HG02884 (cell line): ENCODE results near the gene PMPCA.

ENCODE experiments used
- ATAC-seq: cut with Tn5 transposase; IDR thresholded peaks from one replicate; pipeline ENCODE4 v1.9.1; 2021; ENCODE audit warnings: mild to moderate bottlenecking, moderate library complexity; ENCODE audit not compliant: unreplicated experiment

Gene PMPCA

GRCh38 chr9:136453326-136453725, 42.9 kb downstream of the PMPCA start:
- ATAC-seq: no peak

GRCh38 chr9:136454026-136454796, 43.8 kb downstream of the PMPCA start:
- no peak for ATAC-seq

- no peak for ATAC-seq
These were observed 44.9 kb downstream of the PMPCA start for GRCh38 chr9:136455043-136456002.

- ATAC-seq: no peak
These were observed 45.8 kb downstream of the PMPCA start for GRCh38 chr9:136456258-136456657.

- no peak for ATAC-seq
These were observed 46.9 kb downstream of the PMPCA start for GRCh38 chr9:136457326-136457725.

- ATAC-seq: no peak
These were observed 49.0 kb downstream of the PMPCA start for GRCh38 chr9:136459425-136459824.

- no peak for ATAC-seq
These were observed 50.4 kb downstream of the PMPCA start for GRCh38 chr9:136460772-136461325.

- no peak for ATAC-seq
These were observed 52.2 kb downstream of the PMPCA start for GRCh38 chr9:136462664-136463063.

- no peak for ATAC-seq
These were observed 53.1 kb downstream of the PMPCA start for GRCh38 chr9:136463578-136463977.

GRCh38 chr9:136464241-136464640, 53.8 kb downstream of the PMPCA start:
- ATAC-seq: no peak

GRCh38 chr9:136465500-136466154, 55.2 kb downstream of the PMPCA start:
- ATAC-seq: no peak

- ATAC-seq: no peak
These were observed 55.7 kb downstream of the PMPCA start for GRCh38 chr9:136466155-136466541.

GRCh38 chr9:136467766-136468165, 57.3 kb downstream of the PMPCA start:
- no peak for ATAC-seq

GRCh38 chr9:136470356-136470755, 59.9 kb downstream of the PMPCA start:
- no peak for ATAC-seq

GRCh38 chr9:136470792-136471469, 60.5 kb downstream of the PMPCA start:
- ATAC-seq: no peak

- no peak for ATAC-seq
These were observed 61.5 kb downstream of the PMPCA start for GRCh38 chr9:136471802-136472487.

- ATAC-seq: no peak
These were observed 62.3 kb downstream of the PMPCA start for GRCh38 chr9:136472640-136473353.

- ATAC-seq: no peak
These were observed 62.9 kb downstream of the PMPCA start for GRCh38 chr9:136473354-136473721.
